ENCODE measurements around the gene NUP37. TPM values are rescaled to one million over a fixed set of nuclear protein-coding genes. Genes with fewer than 3 reads are reported as not detected.

NUP37 gene
- total and polyA plus RNA-seq, 9 of the 15 experiments (the other 6 are each of a cell fraction or from before 2014, with no cell fraction given): 72.2 to 429 (median 170) TPM

- TF ChIP-seq MYC (IDR thresholded peaks at IDR 0.05; ENCODE audit: low read depth, low read length) (peak; percentile 76), MYC (CRISPR knock-in tag; IDR thresholded peaks at IDR 0.05; ENCODE audit: borderline replicate concordance, low read depth) (no peak), POLR2AphosphoS5 (IDR thresholded peaks at IDR 0.05; ENCODE audit: control insufficient read depth, insufficient read depth, low read depth, low read length) (peak; percentile 92), TEAD2 (tag; IDR thresholded peaks at IDR 0.05) (no peak), RFX7 (CRISPR knock-in tag; IDR thresholded peaks at IDR 0.05) (no peak), ZNF589 (CRISPR knock-in tag; IDR thresholded peaks at IDR 0.05; ENCODE audit: low read depth) (no peak), ZNF644 (tag; IDR thresholded peaks at IDR 0.05; ENCODE audit: low read depth) (no peak), SIN3B (IDR thresholded peaks at IDR 0.05; ENCODE audit: low read depth) (peak; percentile 84; the same call in 1 of the 2 replicates), FOXJ3 (CRISPR knock-in tag; IDR thresholded peaks at IDR 0.05) (no peak), ZNF280B (CRISPR knock-in tag; IDR thresholded peaks at IDR 0.05) (no peak), MTA2 (IDR thresholded peaks at IDR 0.05; ENCODE audit: low read depth) (peak; percentile 77), KLF16 (IDR thresholded peaks at IDR 0.05) (no peak), BCOR (IDR thresholded peaks at IDR 0.05) (peak; percentile 69), DDX20 (tag; IDR thresholded peaks at IDR 0.05; ENCODE audit: low read depth) (no peak), PHF20 (IDR thresholded peaks at IDR 0.05; ENCODE audit: partially characterized antibody) (peak; percentile 95), RFX1 (IDR thresholded peaks at IDR 0.05) (no peak), DPF2 (IDR thresholded peaks at IDR 0.05) (peak; percentile 66), DACH1 (IDR thresholded peaks at IDR 0.05; ENCODE audit: partially characterized antibody) (no peak), MYBL2 (IDR thresholded peaks at IDR 0.05; ENCODE audit: low read depth) (peak; percentile 93), MYBL2 (CRISPR knock-in tag; IDR thresholded peaks at IDR 0.05; ENCODE audit: borderline replicate concordance) (no peak), GATAD2A (IDR thresholded peaks at IDR 0.05) (no peak), GTF3C2 (IDR thresholded peaks at IDR 0.05; ENCODE audit: borderline replicate concordance, extremely low read depth, insufficient read length) (no peak), EWSR1 (IDR thresholded peaks at IDR 0.05; ENCODE audit: borderline replicate concordance, low read depth, partially characterized antibody) (no peak)
- TF ChIP-seq, protein P1, sequence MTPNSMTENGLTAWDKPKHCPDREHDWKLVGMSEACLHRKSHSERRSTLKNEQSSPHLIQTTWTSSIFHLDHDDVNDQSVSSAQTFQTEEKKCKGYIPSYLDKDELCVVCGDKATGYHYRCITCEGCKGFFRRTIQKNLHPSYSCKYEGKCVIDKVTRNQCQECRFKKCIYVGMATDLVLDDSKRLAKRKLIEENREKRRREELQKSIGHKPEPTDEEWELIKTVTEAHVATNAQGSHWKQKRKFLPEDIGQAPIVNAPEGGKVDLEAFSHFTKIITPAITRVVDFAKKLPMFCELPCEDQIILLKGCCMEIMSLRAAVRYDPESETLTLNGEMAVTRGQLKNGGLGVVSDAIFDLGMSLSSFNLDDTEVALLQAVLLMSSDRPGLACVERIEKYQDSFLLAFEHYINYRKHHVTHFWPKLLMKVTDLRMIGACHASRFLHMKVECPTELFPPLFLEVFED (CRISPR knock-in tag; conservative IDR thresholded peaks at IDR 0.05): no peak
Measured at GRCh38 chr12:102119674-102120563, at the start of gene NUP37, which contains the start of gene PARPBP (continued).
